Neural progenitor cell (in vitro differentiated cells): ENCODE data around the gene SHC2.

Experiments used
- CTCF ChIP-seq: fragments of 200-600 bp; sonication (generic); IDR thresholded peaks from 2 replicates; pipeline ENCODE4 v1.5.1; 2017; ENCODE audit warnings: antibody characterized with exemption, mild to moderate bottlenecking
- EZH2 ChIP-seq: fragments of 200-600 bp; sonication (generic); IDR thresholded peaks from 2 replicates; pipeline ENCODE4 v1.6.1; 2017; ENCODE audit warnings: antibody characterized with exemption, mild to moderate bottlenecking, moderate library complexity

- no peak for TF ChIP-seq CTCF
- no peak for TF ChIP-seq EZH2
Measured at GRCh38 chr19:397321-397720, 63.5 kb downstream of the SHC2 start.
